Karpas-422 (cell line): ENCODE data around the gene SOX3. TPM values are rescaled to one million over a fixed set of nuclear protein-coding genes. Genes with fewer than 3 reads are reported as not detected.

Source experiments
- DNase-seq: peaks from one replicate; pipeline ENCODE4 v3.0.0-alpha.2; 2015
- H2AFZ ChIP-seq: fragments of 200-600 bp; sonication (generic); 2 replicates; pipeline ENCODE4 v1.6.1; 2014; ENCODE audit warnings: antibody characterized with exemption, low read length, mixed read lengths
- H3K27ac ChIP-seq: fragments of 200-600 bp; sonication (generic); 2 replicates; pipeline ENCODE4 v1.5.1; 2014; ENCODE audit warnings: mild to moderate bottlenecking, low read length, moderate library complexity
- H3K27me3 ChIP-seq: fragments of 200-600 bp; sonication (generic); 2 replicates; pipeline ENCODE4 v1.6.1; 2014; ENCODE audit warnings: low read length, mixed read lengths
- H3K36me3 ChIP-seq: fragments of 200-600 bp; sonication (generic); 2 replicates; pipeline ENCODE4 v1.6.1; 2014; ENCODE audit warnings: low read length, mixed read lengths; ENCODE audit not compliant: insufficient read depth
- H3K4me1 ChIP-seq: fragments of 200-600 bp; sonication (generic); 2 replicates; pipeline ENCODE4 v1.6.1; 2014; ENCODE audit warnings: mild to moderate bottlenecking, low read length, mixed read lengths
- H3K4me2 ChIP-seq: fragments of 200-600 bp; sonication (generic); 2 replicates; pipeline ENCODE4 v1.6.1; 2014; ENCODE audit warnings: low read length, low read depth, mild to moderate bottlenecking; ENCODE audit not compliant: poor library complexity, severe bottlenecking
- H3K4me3 ChIP-seq: fragments of 200-600 bp; sonication (generic); 2 replicates; pipeline ENCODE4 v1.5.1; 2014; ENCODE audit warnings: mild to moderate bottlenecking, antibody characterized with exemption, low read length, mixed read lengths
- H3K79me2 ChIP-seq: fragments of 200-600 bp; sonication (generic); 2 replicates; pipeline ENCODE4 v1.6.1; 2014; ENCODE audit warnings: mild to moderate bottlenecking, low read length, mixed read lengths
- H3K9ac ChIP-seq: fragments of 200-600 bp; sonication (generic); 2 replicates; pipeline ENCODE4 v1.6.0; 2014; ENCODE audit warnings: low read length
- H3K9me2 ChIP-seq: fragments of 200-600 bp; sonication (generic), shearing (Covaris generic); replicated peaks from 2 replicates; pipeline ENCODE4 v1.6.0; 2014; ENCODE audit warnings: mild to moderate bottlenecking, low read length, moderate library complexity; ENCODE audit not compliant: insufficient read depth
- H3K9me3 ChIP-seq: fragments of 300-700, 200-600 bp; sonication (generic); 2 replicates; pipeline ENCODE4 v1.6.1; 2014; ENCODE audit warnings: low read length, mixed read lengths
- H4K20me1 ChIP-seq: fragments of 200-600 bp; sonication (generic); 2 replicates; pipeline ENCODE4 v1.6.1; 2014; ENCODE audit warnings: mild to moderate bottlenecking, antibody characterized with exemption, low read length, low read depth; ENCODE audit not compliant: insufficient read depth
- total RNA-seq: library from RNA; depleted of rRNA; stranded (reverse); fragments of >200 nt; shearing (Covaris generic); gene quantifications from 2 replicates; pipeline ENCODE4 v1.2.3, GENCODE V29; 2014; ENCODE audit warnings: low replicate concordance; rRNA removed

SOX3 gene
- total RNA-seq, 1 experiment from 2014 or later, result not detected

GRCh38 chrX:140477987-140478386, 26.9 kb downstream of the SOX3 start:
- no peaks in the 10 kb centered on the region for H3K9me2 ChIP-seq
- H4K20me1 ChIP-seq, result no peaks in the 10 kb centered on the region
- H3K9me3 ChIP-seq, result peaks cover 9% of the 10 kb centered on the region
- no peaks in the 10 kb centered on the region for H3K4me1 ChIP-seq
- no peaks in the 10 kb centered on the region for H3K27me3 ChIP-seq
- no peak overlapping the region for H3K4me2 ChIP-seq
- H3K79me2 ChIP-seq, result no peaks in the 10 kb centered on the region
- H2AFZ ChIP-seq, result no peak overlapping the region
- no peak overlapping the region for H3K27ac ChIP-seq
- H3K4me3 ChIP-seq, result no peak overlapping the region
- no peak for DNase-seq
- no peak overlapping the region for H3K9ac ChIP-seq
- H3K36me3 ChIP-seq, result no peaks in the 10 kb centered on the region

DNA sequence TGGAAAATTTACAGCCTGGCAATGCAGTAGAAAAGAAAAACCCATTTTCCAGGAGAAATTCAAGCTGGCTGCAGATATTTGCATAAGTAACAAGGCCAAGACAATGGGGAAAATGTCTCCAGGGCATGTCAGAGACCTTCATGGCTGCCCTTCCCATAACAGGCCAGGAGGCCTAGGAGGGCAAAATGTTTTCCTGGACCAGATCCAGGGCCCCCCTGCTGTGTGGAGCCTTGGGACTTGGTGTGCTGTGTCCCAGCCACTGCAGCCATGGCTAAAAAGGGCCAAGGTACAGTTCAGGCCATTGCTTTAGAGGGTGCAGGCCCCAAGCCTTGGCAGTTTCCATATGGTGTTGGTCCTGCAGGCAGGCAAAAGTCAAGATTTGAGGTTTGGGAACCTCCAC, 29.8 kb downstream of the SOX3 start:
- Histone ChIP-seq H3K27ac (no peak overlapping the region), H2AFZ (no peak overlapping the region), H3K4me3 (no peak overlapping the region), H3K9me3 (peaks cover 11% of the 10 kb centered on the region), H4K20me1 (no peaks in the 10 kb centered on the region), H3K79me2 (no peaks in the 10 kb centered on the region), H3K27me3 (no peaks in the 10 kb centered on the region), H3K9me2 (no peaks in the 10 kb centered on the region), H3K9ac (no peak overlapping the region), H3K4me1 (no peaks in the 10 kb centered on the region), H3K4me2 (no peak overlapping the region), H3K36me3 (no peaks in the 10 kb centered on the region)
- DNase-seq, result no peak

GRCh38 chrX:140467211-140467610, 37.7 kb downstream of the SOX3 start:
- Histone ChIP-seq H3K4me2 (no peak overlapping the region), H3K4me1 (no peaks in the 10 kb centered on the region), H3K27me3 (no peaks in the 10 kb centered on the region), H3K79me2 (no peaks in the 10 kb centered on the region), H3K9ac (no peak overlapping the region), H3K4me3 (no peak overlapping the region), H3K27ac (no peak overlapping the region), H3K9me2 (no peaks in the 10 kb centered on the region), H3K9me3 (0 out of 2 replicates have a peak, but pooled peaks cover 3% of the 10 kb centered on the region), H2AFZ (no peak overlapping the region), H3K36me3 (no peaks in the 10 kb centered on the region), H4K20me1 (no peaks in the 10 kb centered on the region)
- no peak for DNase-seq

Other genes starting within 250 kb of the SOX3 start
- gene LINC00632, start 204.7 kb upstream of the SOX3 start, total RNA-seq, result not detected in 2 replicates